ENCODE measurements around the gene TRMO. TPM values are rescaled to one million over a fixed set of nuclear protein-coding genes. Genes with fewer than 3 reads are reported as not detected.
"Not testable (repeated sequence)": the region's sequence is repeated elsewhere in the genome, so short reads cannot be mapped to it uniquely, and the experiment has no call there.

TRMO gene
- total RNA-seq, 1 donor from 2014 or later, result 27.7 TPM

GRCh38 chr9:97963232-97963631 lies 40.9 kb upstream of the TRMO start:
- no peak for DNase-seq (ENCODE audit: extremely low spot score in 2 of 2)
- H3K9me3 ChIP-seq, result no peaks in the 10 kb centered on the region
- H3K4me3 ChIP-seq, result no peak overlapping the region
- no peaks in the 10 kb centered on the region for H3K36me3 ChIP-seq
- no peaks in the 10 kb centered on the region for H3K4me1 ChIP-seq
- no peaks in the 10 kb centered on the region for H3K27me3 ChIP-seq
- intact Hi-C loops (cut with DNase I), result no loop called here
- H3K27ac ChIP-seq, result no peak overlapping the region
- TF ChIP-seq POLR2A (IDR thresholded peaks at IDR 0.05) (no peak), POLR2AphosphoS5 (IDR thresholded peaks at IDR 0.05; ENCODE audit: insufficient read depth in 1 of 2, low read depth in 1 of 2) (no peak), CTCF (IDR thresholded peaks at IDR 0.05) (no peak)

- no peak for TF ChIP-seq POLR2AphosphoS5 (IDR thresholded peaks at IDR 0.05; ENCODE audit: insufficient read depth in 1 of 2, low read depth in 1 of 2)
- TF ChIP-seq CTCF (IDR thresholded peaks at IDR 0.05), result no peak
- TF ChIP-seq POLR2A (IDR thresholded peaks at IDR 0.05), result no peak
- Histone ChIP-seq H3K9me3 (no peaks in the 10 kb centered on the region), H3K4me3 (no peak overlapping the region), H3K36me3 (no peaks in the 10 kb centered on the region), H3K27me3 (no peaks in the 10 kb centered on the region), H3K27ac (no peak overlapping the region), H3K4me1 (no peaks in the 10 kb centered on the region)
- no peak for DNase-seq (ENCODE audit: extremely low spot score in 2 of 2)
- intact Hi-C loops (cut with DNase I), result no loop called here
Observed at GRCh38 chr9:97962575-97962974, 40.3 kb upstream of the TRMO start.

GRCh38 chr9:97962136-97962535 lies 39.8 kb upstream of the TRMO start:
- no peak for TF ChIP-seq CTCF (IDR thresholded peaks at IDR 0.05)
- no peak for TF ChIP-seq POLR2A (IDR thresholded peaks at IDR 0.05)
- TF ChIP-seq POLR2AphosphoS5 (IDR thresholded peaks at IDR 0.05; ENCODE audit: insufficient read depth in 1 of 2, low read depth in 1 of 2), result no peak
- Histone ChIP-seq H3K27me3 (no peaks in the 10 kb centered on the region), H3K27ac (no peak overlapping the region), H3K36me3 (no peaks in the 10 kb centered on the region), H3K9me3 (no peaks in the 10 kb centered on the region), H3K4me3 (no peak overlapping the region), H3K4me1 (no peaks in the 10 kb centered on the region)
- DNase-seq (ENCODE audit: extremely low spot score in 2 of 2), result no peak
- intact Hi-C loops (cut with DNase I), result no loop called here

- H3K27ac ChIP-seq, result no peak overlapping the region
- H3K9me3 ChIP-seq, result no peaks in the 10 kb centered on the region
- intact Hi-C loops (cut with DNase I), result no loop called here
- no peak overlapping the region for H3K4me3 ChIP-seq
- no peak for TF ChIP-seq POLR2AphosphoS5 (IDR thresholded peaks at IDR 0.05; ENCODE audit: insufficient read depth in 1 of 2, low read depth in 1 of 2)
- TF ChIP-seq CTCF (IDR thresholded peaks at IDR 0.05), result no peak
- no peak for TF ChIP-seq POLR2A (IDR thresholded peaks at IDR 0.05)
- H3K36me3 ChIP-seq, result no peaks in the 10 kb centered on the region
- H3K4me1 ChIP-seq, result no peaks in the 10 kb centered on the region
- no peak for DNase-seq (ENCODE audit: extremely low spot score in 2 of 2)
- no peaks in the 10 kb centered on the region for H3K27me3 ChIP-seq
Observed at GRCh38 chr9:97961361-97961760, 39.1 kb upstream of the TRMO start.

GRCh38 chr9:97960678-97961328 lies 38.5 kb upstream of the TRMO start:
- H3K4me1 ChIP-seq; intact Hi-C loops (cut with DNase I); H3K36me3 ChIP-seq; H3K27me3 ChIP-seq; H3K4me3 ChIP-seq; H3K9me3 ChIP-seq; DNase-seq (ENCODE audit: extremely low spot score in 2 of 2); H3K27ac ChIP-seq: not testable (repeated sequence)

Data from vagina (tissue), 2 donors.